K562 (cell line): ENCODE measurements around the gene GPATCH3. TPM values are rescaled to one million over a fixed set of nuclear protein-coding genes. Genes with fewer than 3 reads are reported as not detected.
A peak's percentile ranks its signal among the peaks of the same experiment; 100 is the strongest.

ENCODE experiments used
- ASH1L ChIP-seq: fragments of 450-650 bp; IDR thresholded peaks from 2 replicates; pipeline ENCODE4 v1.6.1; 2018; ENCODE audit warnings: borderline replicate concordance, mild to moderate bottlenecking, low read depth; ENCODE audit not compliant: partially characterized antibody
- CEBPB ChIP-seq: fragments of 450-650 bp; IDR thresholded peaks from 2 replicates; pipeline ENCODE4 v1.6.1; 2016; ENCODE audit warnings: missing genetic modification characterization, missing compliant biosample characterization
- CSDE1 ChIP-seq, 2 experiments: fragments of 450-650 bp; IDR thresholded peaks; 2 replicates each; pipeline ENCODE4 v1.6.1; 2016; ENCODE audit warnings: mild to moderate bottlenecking in 1 of 2
- EGR1 ChIP-seq: fragments of 450-650 bp; conservative IDR thresholded peaks from 2 replicates; pipeline ENCODE4 v1.6.1; 2017; ENCODE audit warnings: mild to moderate bottlenecking
- ESRRA ChIP-seq: fragments of 450-650 bp; IDR thresholded peaks from 2 replicates; pipeline ENCODE4 v1.6.1; 2014; ENCODE audit warnings: low read depth, mild to moderate bottlenecking, moderate library complexity, borderline replicate concordance
- HDAC1 ChIP-seq, 2 experiments: fragments of 450-650 bp; IDR thresholded peaks; 2 replicates each; pipeline ENCODE4 v1.6.1; 2016 to 2017; ENCODE audit warnings: inconsistent platforms in 1 of 2, mild to moderate bottlenecking in 1 of 2, moderate library complexity in 1 of 2
- HDAC3 ChIP-seq: fragments of 450-650 bp; IDR thresholded peaks from 2 replicates; pipeline ENCODE4 v1.6.1; 2018; ENCODE audit warnings: borderline replicate concordance, mild to moderate bottlenecking, moderate library complexity; ENCODE audit not compliant: partially characterized antibody
- L3MBTL2 ChIP-seq: fragments of 450-650 bp; IDR thresholded peaks from 2 replicates; pipeline ENCODE4 v1.6.1; 2016; ENCODE audit warnings: mild to moderate bottlenecking, moderate library complexity
- MAZ ChIP-seq, 2 experiments: fragments of 450-650 bp in 1 of 2; sonication (generic) in 1 of 2; formaldehyde crosslinking; IDR thresholded peaks in 1 of 2; conservative IDR thresholded peaks in 1 of 2; 2 replicates each; pipeline versions ENCODE4 v1.4.0 to v1.5.0; 2020; ENCODE audit warnings: mild to moderate bottlenecking in 1 of 2, missing genetic modification reagents in 1 of 2
- NFRKB ChIP-seq: fragments of 450-650 bp; IDR thresholded peaks from 2 replicates; pipeline ENCODE4 v1.6.1; 2016; ENCODE audit warnings: low read depth
- POLR2H ChIP-seq: IDR thresholded peaks from 2 replicates; pipeline ENCODE4 v1.6.1; 2016; ENCODE audit warnings: missing genetic modification characterization, low read depth, mild to moderate bottlenecking, control low read depth, missing compliant biosample characterization, moderate library complexity
- SETDB1 ChIP-seq: IDR thresholded peaks from one replicate; pipeline ENCODE4 v1.6.1; 2012; ENCODE audit warnings: low read length, control low read depth, inconsistent platforms
- TAF1 ChIP-seq: IDR thresholded peaks from 2 replicates; pipeline ENCODE4 v1.6.1; 2011; ENCODE audit warnings: mild to moderate bottlenecking, low read length, moderate library complexity; ENCODE audit not compliant: insufficient read depth, control insufficient read depth, severe bottlenecking; ENCODE audit errors: extremely low read depth
- TAF9B ChIP-seq: fragments of 450-650 bp; IDR thresholded peaks from 2 replicates; pipeline ENCODE4 v1.6.1; 2018; ENCODE audit warnings: mild to moderate bottlenecking; ENCODE audit not compliant: partially characterized antibody
- TEAD1 ChIP-seq, 2 experiments: fragments of 450-650 bp in 1 of 2; sonication (generic) in 1 of 2; formaldehyde crosslinking; IDR thresholded peaks; 2 replicates each; pipeline versions ENCODE4 v1.4.0 to v1.8.0; 2020 to 2022; ENCODE audit warnings: mild to moderate bottlenecking in 2 of 2, missing genetic modification reagents in 1 of 2
- ZC3H4 ChIP-seq: sonication (generic); formaldehyde crosslinking; IDR thresholded peaks from 2 replicates; pipeline ENCODE4 v1.9.0; 2021; ENCODE audit warnings: missing genetic modification reagents, borderline replicate concordance
- ZNF316 ChIP-seq: fragments of 450-650 bp; IDR thresholded peaks from 2 replicates; pipeline ENCODE4 v1.6.1; 2016
- polyA plus RNA-seq, 8 experiments: library from polyadenylated mRNA; depleted of rRNA in 4 of 8; stranded (reverse) in 5 of 8; unstranded in 3 of 8; fragments of >200 nt; fragmentation: Nextera tagmentation in 2 of 8; fragmentation: Illumina TruSeq in 1 of 8; extraction: Ambion mirVana in 2 of 8; extraction: Trizol in 1 of 8; gene quantifications; 2 replicates each; pipeline versions ENCODE4 v1.2.1 to v1.2.3, GENCODE V29; 2011 to 2014; ENCODE audit warnings: inconsistent platforms in 1 of 8, missing spikeins in 1 of 8
- total RNA-seq, 7 experiments: library from RNA; depleted of rRNA in 6 of 7; stranded (reverse); fragments of >200 nt in 6 of 7; fragmentation: Illumina TruSeq in 2 of 7; extraction: Trizol in 2 of 7; gene quantifications; 2 replicates each; pipeline versions ENCODE4 v1.2.1 to v1.2.3, GENCODE V29; 2011 to 2021; ENCODE audit warnings: low replicate concordance in 1 of 7
- TF ChIP-seq, protein P1 (sequence below): fragments of 250-450 bp; sonication (Bioruptor Pico); IDR thresholded peaks from 2 replicates; pipeline ENCODE4 v1.4.0; 2020; ENCODE audit warnings: borderline replicate concordance
- TF ChIP-seq, protein P2 (sequence below): conservative IDR thresholded peaks from 2 replicates; pipeline ENCODE4 v1.6.1; 2011; ENCODE audit warnings: low read depth, mild to moderate bottlenecking, low read length; ENCODE audit not compliant: control insufficient read depth
- TF ChIP-seq, protein P3 (sequence below): fragments of 450-650 bp; IDR thresholded peaks from 2 replicates; pipeline ENCODE4 v1.6.1; 2018; ENCODE audit warnings: mild to moderate bottlenecking, low read depth; ENCODE audit not compliant: partially characterized antibody
- TF ChIP-seq, protein P4 (sequence below): fragments of 250-450 bp; sonication (Bioruptor Pico); IDR thresholded peaks from 2 replicates; pipeline ENCODE4 v1.9.0; 2021; ENCODE audit warnings: mild to moderate bottlenecking

The GPATCH3 gene
- total and polyA plus RNA-seq, 9 of the 15 experiments (the other 6 are each of a cell fraction or from before 2014, with no cell fraction given), result 1.6 to 23.0 (median 13.3) TPM

DNA sequence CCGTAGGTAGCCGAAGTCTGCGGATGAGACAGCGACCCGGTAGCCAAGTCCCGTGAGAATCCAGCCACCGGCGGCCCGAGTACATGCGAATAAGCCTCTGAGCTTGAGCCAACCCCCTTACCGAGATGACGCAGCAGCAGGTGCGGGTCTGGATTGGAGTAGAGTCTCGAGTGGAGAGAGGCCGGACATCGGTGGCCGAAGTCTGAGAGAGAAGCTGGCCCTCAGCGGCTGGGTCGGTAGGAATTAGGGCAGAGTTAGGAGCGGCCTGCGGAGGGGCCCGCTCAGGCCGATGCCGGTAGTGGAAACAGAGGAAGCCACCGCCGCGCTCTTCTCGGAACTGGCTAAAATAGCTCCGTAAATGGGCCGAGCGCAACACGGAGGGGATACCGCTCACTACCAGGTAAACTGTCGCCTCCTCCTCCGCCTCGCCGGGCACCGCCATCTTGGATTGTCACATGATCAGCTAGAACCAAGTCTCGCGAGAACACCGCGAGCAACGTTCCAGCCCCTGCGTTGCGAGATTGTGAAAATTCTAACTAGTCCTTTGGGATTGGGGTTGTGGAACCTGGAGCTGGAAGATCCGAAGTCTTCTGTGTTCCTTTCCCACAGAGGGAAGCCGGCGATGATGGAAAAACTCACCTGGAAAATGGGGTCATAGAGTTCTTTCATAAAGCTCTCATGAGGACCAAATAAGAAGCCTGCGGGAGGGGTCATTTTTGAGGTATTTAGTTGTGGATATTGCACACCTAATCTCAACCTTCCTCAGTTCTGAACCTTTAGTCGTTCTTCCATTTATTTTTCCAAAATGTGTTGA, at the start of gene GPATCH3 (continued):
- TF ChIP-seq, protein P1, sequence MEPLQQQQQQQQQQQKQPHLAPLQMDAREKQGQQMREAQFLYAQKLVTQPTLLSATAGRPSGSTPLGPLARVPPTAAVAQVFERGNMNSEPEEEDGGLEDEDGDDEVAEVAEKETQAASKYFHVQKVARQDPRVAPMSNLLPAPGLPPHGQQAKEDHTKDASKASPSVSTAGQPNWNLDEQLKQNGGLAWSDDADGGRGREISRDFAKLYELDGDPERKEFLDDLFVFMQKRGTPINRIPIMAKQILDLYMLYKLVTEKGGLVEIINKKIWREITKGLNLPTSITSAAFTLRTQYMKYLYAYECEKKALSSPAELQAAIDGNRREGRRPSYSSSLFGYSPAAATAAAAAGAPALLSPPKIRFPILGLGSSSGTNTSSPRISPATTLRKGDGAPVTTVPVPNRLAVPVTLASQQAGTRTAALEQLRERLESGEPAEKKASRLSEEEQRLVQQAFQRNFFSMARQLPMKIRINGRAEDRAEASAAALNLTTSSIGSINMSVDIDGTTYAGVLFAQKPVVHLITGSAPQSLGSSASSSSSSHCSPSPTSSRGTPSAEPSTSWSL (CRISPR knock-in tag), result no peak
- TF ChIP-seq ZC3H4, result no peak
- TF ChIP-seq HDAC1 (IDR thresholded peaks at IDR 0.05), result peak; percentile 95 to 100
- TF ChIP-seq ZNF316, result peak; percentile 26; the same call in 1 of the 2 replicates
- TF ChIP-seq, protein P2, sequence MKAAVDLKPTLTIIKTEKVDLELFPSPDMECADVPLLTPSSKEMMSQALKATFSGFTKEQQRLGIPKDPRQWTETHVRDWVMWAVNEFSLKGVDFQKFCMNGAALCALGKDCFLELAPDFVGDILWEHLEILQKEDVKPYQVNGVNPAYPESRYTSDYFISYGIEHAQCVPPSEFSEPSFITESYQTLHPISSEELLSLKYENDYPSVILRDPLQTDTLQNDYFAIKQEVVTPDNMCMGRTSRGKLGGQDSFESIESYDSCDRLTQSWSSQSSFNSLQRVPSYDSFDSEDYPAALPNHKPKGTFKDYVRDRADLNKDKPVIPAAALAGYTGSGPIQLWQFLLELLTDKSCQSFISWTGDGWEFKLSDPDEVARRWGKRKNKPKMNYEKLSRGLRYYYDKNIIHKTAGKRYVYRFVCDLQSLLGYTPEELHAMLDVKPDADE, result peak; percentile 96
- TF ChIP-seq HDAC3, result peak; percentile 79
- peak; percentile 51 for TF ChIP-seq EGR1
- peak; percentile 97 for TF ChIP-seq TAF9B
- peak; percentile 5 to 83; a peak in 1 of 4 replicates for TF ChIP-seq TEAD1 (CRISPR knock-in tag; IDR thresholded peaks at IDR 0.05)
- peak in 1 of 2 experiments; percentile 14; a peak in 1 of 4 replicates for TF ChIP-seq CSDE1 (IDR thresholded peaks at IDR 0.05)
- TF ChIP-seq, protein P3, sequence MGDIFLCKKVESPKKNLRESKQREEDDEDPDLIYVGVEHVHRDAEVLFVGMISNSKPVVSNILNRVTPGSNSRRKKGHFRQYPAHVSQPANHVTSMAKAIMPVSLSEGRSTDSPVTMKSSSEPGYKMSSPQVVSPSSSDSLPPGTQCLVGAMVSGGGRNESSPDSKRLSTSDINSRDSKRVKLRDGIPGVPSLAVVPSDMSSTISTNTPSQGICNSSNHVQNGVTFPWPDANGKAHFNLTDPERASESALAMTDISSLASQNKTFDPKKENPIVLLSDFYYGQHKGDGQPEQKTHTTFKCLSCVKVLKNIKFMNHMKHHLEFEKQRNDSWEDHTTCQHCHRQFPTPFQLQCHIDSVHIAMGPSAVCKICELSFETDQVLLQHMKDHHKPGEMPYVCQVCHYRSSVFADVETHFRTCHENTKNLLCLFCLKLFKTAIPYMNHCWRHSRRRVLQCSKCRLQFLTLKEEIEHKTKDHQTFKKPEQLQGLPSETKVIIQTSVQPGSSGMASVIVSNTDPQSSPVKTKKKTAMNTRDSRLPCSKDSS, result no peak
- no peak for TF ChIP-seq SETDB1
- TF ChIP-seq CEBPB (tag), result peak; percentile 88
- peak; percentile 99 for TF ChIP-seq TAF1
- peak; percentile 97 for TF ChIP-seq NFRKB
- peak; percentile 62 for TF ChIP-seq L3MBTL2
- TF ChIP-seq ASH1L, result peak; percentile 49
- peak; percentile 67 to 88 for TF ChIP-seq MAZ (CRISPR knock-in tag; conservative IDR thresholded peaks at IDR 0.05 in 1 of 2, IDR thresholded peaks at IDR 0.05 in 1 of 2)
- TF ChIP-seq ESRRA, result 0 out of 2 replicates have a peak, but pooled peaks have one; percentile 23
- peak; percentile 94 for TF ChIP-seq POLR2H (tag)
- TF ChIP-seq, protein P4, sequence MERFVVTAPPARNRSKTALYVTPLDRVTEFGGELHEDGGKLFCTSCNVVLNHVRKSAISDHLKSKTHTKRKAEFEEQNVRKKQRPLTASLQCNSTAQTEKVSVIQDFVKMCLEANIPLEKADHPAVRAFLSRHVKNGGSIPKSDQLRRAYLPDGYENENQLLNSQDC (CRISPR knock-in tag), result 0 out of 2 replicates have a peak, but pooled peaks have one; percentile 39
